ENCODE results near the gene NCOR1.
"Not testable (repeated sequence)": the region's sequence is repeated elsewhere in the genome, so short reads cannot be mapped to it uniquely, and the experiment has no call there.

NCOR1 gene

GRCh38 chr17:16145319-16145890 is 69.9 kb downstream of the NCOR1 start:
- not testable (repeated sequence) for DNase-seq

- DNase-seq: no peak
Measured at GRCh38 chr17:16141685-16142084, 73.6 kb downstream of the NCOR1 start.

- no peak for DNase-seq
Measured at GRCh38 chr17:16140854-16141253, 74.5 kb downstream of the NCOR1 start.

GRCh38 chr17:16135461-16135860 is 79.9 kb downstream of the NCOR1 start:
- no peak for DNase-seq

- DNase-seq: no peak
Measured at GRCh38 chr17:16131593-16131992, 83.7 kb downstream of the NCOR1 start.

- no peak for DNase-seq
Measured at GRCh38 chr17:16129441-16130205, 85.7 kb downstream of the NCOR1 start.

- no peak for DNase-seq
Measured at GRCh38 chr17:16123531-16123930, 91.8 kb downstream of the NCOR1 start.

- DNase-seq: no peak
Measured at GRCh38 chr17:16122697-16123434, 92.5 kb downstream of the NCOR1 start.

- no peak for DNase-seq
Measured at GRCh38 chr17:16121915-16122314, 93.4 kb downstream of the NCOR1 start.

- DNase-seq: no peak
Measured at GRCh38 chr17:16120937-16121336, 94.4 kb downstream of the NCOR1 start.

- no peak for DNase-seq
Measured at GRCh38 chr17:16117149-16117548, 98.2 kb downstream of the NCOR1 start.

GRCh38 chr17:16115077-16115698 is 100.1 kb downstream of the NCOR1 start:
- not testable (repeated sequence) for DNase-seq

- DNase-seq: no peak
Measured at GRCh38 chr17:16108871-16109270, 106.5 kb downstream of the NCOR1 start.

- no peak for DNase-seq
Measured at GRCh38 chr17:16108386-16108785, 106.9 kb downstream of the NCOR1 start.

GRCh38 chr17:16107165-16107770 is 108.1 kb downstream of the NCOR1 start:
- no peak for DNase-seq

GRCh38 chr17:16106161-16106891 is 109.0 kb downstream of the NCOR1 start:
- DNase-seq: no peak

- DNase-seq: no peak
Measured at GRCh38 chr17:16104189-16104588, 111.1 kb downstream of the NCOR1 start.

- DNase-seq: no peak
Measured at GRCh38 chr17:16101440-16101839, 113.9 kb downstream of the NCOR1 start.

GRCh38 chr17:16100737-16101400 is 114.5 kb downstream of the NCOR1 start:
- DNase-seq: no peak

- no peak for DNase-seq
Measured at GRCh38 chr17:16091773-16092172, 123.6 kb downstream of the NCOR1 start.

- DNase-seq: no peak
Measured at GRCh38 chr17:16086957-16087356, 128.4 kb downstream of the NCOR1 start.

Measured in NK-92 treated with Interleukin-12 subunit alpha and Interleukin-12 subunit beta, amount 100 ng/mL, for 24 hours (cell line).